HG03342 (cell line): ENCODE results near the gene ARHGAP30.
"Not testable (repeated sequence)": the region's sequence is repeated elsewhere in the genome, so short reads cannot be mapped to it uniquely, and the experiment has no call there.

Experiments
- ATAC-seq: cut with Tn5 transposase; IDR thresholded peaks from one replicate; pipeline ENCODE4 v1.9.1; 2021; ENCODE audit warnings: mild to moderate bottlenecking, moderate library complexity; ENCODE audit not compliant: unreplicated experiment

ARHGAP30 gene

GRCh38 chr1:161018631-161018930, 51.1 kb downstream of the ARHGAP30 start:
- ATAC-seq, result no peak

GRCh38 chr1:161017756-161018630, 51.7 kb downstream of the ARHGAP30 start:
- ATAC-seq, result no peak

GRCh38 chr1:161017181-161017580, 52.5 kb downstream of the ARHGAP30 start:
- ATAC-seq, result not testable (repeated sequence)

GRCh38 chr1:161016683-161017082, 53.0 kb downstream of the ARHGAP30 start:
- ATAC-seq, result not testable (repeated sequence)

- ATAC-seq, result peak; percentile 78
These were observed 56.0 kb downstream of the ARHGAP30 start for GRCh38 chr1:161013488-161014230.

GRCh38 chr1:161013131-161013487, 56.6 kb downstream of the ARHGAP30 start:
- no peak for ATAC-seq

GRCh38 chr1:161012420-161012819, 57.3 kb downstream of the ARHGAP30 start:
- no peak for ATAC-seq

GRCh38 chr1:161009602-161010211, 60.0 kb downstream of the ARHGAP30 start:
- no peak for ATAC-seq

GRCh38 chr1:161008869-161009510, 60.7 kb downstream of the ARHGAP30 start:
- ATAC-seq, result no peak

GRCh38 chr1:161007369-161007768, 62.3 kb downstream of the ARHGAP30 start:
- no peak for ATAC-seq

- ATAC-seq, result no peak
These were observed 63.1 kb downstream of the ARHGAP30 start for GRCh38 chr1:161006563-161006962.

- no peak for ATAC-seq
These were observed 68.2 kb downstream of the ARHGAP30 start for GRCh38 chr1:161001525-161001924.

- no peak for ATAC-seq
These were observed 68.8 kb downstream of the ARHGAP30 start for GRCh38 chr1:161000736-161001480.

GRCh38 chr1:160999376-160999775, 70.3 kb downstream of the ARHGAP30 start:
- no peak for ATAC-seq

- no peak for ATAC-seq
These were observed 72.2 kb downstream of the ARHGAP30 start for GRCh38 chr1:160997323-160998038.
